ES-I3 (cell line): ENCODE results near the gene MSLN.

Source experiments
- H3K36me3 ChIP-seq: 2 replicates; pipeline ENCODE4 v1.6.1; 2013; ENCODE audit warnings: mild to moderate bottlenecking, low read length, control low read depth, moderate library complexity; ENCODE audit not compliant: insufficient read depth
- H3K4me1 ChIP-seq: 2 replicates; pipeline ENCODE4 v1.6.1; 2013; ENCODE audit warnings: mild to moderate bottlenecking, control low read depth, low read length; ENCODE audit not compliant: insufficient read depth
- H3K9ac ChIP-seq: 2 replicates; pipeline ENCODE4 v1.6.1; 2013; ENCODE audit warnings: low read depth, mild to moderate bottlenecking, low read length, moderate library complexity
- H3K9me3 ChIP-seq: 2 replicates; pipeline ENCODE4 v1.6.1; 2013; ENCODE audit warnings: mild to moderate bottlenecking, low read length, moderate library complexity; ENCODE audit not compliant: control insufficient read depth, insufficient read depth

Gene MSLN

GRCh38 chr16:719815-720446, 40.6 kb upstream of the MSLN start:
- Histone ChIP-seq H3K9ac (peak overlapping the region; percentile 85; the same call in 1 of the 2 replicates), H3K4me1 (peaks cover 4% of the 10 kb centered on the region; the same call in 1 of the 2 replicates), H3K9me3 (no peaks in the 10 kb centered on the region), H3K36me3 (no peaks in the 10 kb centered on the region)

- peaks cover 4% of the 10 kb centered on the region; the same call in 1 of the 2 replicates for H3K4me1 ChIP-seq
- no peaks in the 10 kb centered on the region for H3K9me3 ChIP-seq
- H3K9ac ChIP-seq = peak overlapping the region; percentile 85
- H3K36me3 ChIP-seq = no peaks in the 10 kb centered on the region
These were observed 40.0 kb upstream of the MSLN start for GRCh38 chr16:720447-720989.

DNA sequence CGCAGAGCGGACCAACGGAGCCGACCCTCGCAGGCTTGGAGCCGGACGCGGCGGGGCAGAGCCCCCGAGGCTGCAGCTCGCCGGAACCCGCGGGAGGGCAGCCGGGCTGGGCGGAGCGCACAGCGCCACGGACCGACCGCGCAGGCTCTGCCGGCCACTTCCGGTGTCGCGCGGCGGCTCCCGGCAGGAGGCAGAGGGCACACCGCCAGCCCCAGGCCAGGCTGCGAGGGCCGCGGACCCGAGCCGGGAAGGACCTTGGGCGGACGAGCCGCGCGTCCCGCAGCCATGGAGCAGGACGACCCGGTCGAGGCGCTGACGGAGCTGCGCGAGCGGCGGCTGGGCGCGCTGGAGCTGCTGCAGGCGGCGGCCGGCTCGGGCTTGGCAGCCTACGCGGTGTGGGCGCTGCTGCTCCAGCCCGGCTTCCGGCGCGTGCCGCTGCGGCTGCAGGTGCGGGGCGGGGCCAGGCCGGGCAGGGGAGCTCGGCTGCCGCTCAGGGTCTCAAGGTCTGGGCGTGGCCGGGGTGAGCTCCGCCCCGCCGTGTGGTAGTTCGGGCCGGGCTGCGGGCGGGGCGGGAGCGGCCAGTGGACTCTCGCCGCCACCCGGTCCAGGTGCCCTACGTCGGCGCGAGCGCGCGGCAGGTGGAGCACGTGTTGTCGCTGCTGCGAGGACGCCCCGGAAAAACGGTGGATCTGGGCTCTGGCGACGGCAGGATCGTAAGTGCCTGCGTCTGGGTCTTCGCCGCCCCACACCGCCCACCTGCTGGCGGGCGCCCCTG, 39.4 kb upstream of the MSLN start, which contains the start of gene ANTKMT:
Gene ANTKMT, plus strand, starts transcription at position 157 of the 775 bp plus-strand sequence. Its CDS starts 129 bp downstream, at position 286.
- peaks cover 4% of the 10 kb centered on the region; the same call in 1 of the 2 replicates for H3K4me1 ChIP-seq
- no peaks in the 10 kb centered on the region for H3K36me3 ChIP-seq
- peak within 1 kb of the TSS; percentile 85 for H3K9ac ChIP-seq
- no peaks in the 10 kb centered on the region for H3K9me3 ChIP-seq

DNA sequence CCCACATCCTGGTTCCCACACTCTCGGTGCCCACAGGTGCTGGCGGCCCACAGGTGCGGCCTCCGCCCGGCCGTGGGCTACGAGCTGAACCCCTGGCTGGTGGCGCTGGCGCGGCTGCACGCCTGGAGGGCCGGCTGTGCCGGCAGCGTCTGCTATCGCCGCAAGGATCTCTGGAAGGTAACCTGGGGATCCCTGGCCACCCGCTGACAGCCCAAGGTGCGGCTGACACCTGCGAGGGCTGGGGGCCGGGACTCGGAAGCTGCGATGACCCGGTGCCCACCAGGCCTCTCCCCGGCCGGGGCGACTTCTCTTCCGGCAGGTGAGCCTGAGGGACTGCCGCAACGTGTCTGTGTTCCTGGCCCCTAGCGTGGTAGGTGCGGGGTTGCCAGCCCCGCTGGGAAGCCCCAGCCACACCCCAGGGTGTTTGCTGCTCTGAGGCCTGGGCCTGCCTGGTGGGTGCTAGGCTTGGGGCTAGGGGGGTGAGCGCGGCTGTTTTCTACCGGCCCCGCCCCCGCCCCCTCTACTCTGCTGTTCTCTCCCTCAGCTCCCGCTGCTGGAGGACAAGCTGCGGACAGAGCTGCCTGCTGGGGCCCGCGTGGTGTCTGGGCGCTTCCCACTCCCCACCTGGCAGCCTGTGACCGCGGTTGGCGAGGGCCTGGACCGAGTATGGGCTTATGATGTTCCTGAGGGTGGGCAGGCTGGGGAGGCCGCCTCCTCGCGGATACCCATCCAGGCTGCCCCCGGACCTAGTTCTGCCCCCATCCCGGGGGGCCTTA, 38.6 kb upstream of the MSLN start:
- no peak overlapping the region; the same call in 1 of the 2 replicates for H3K9ac ChIP-seq
- no peaks in the 10 kb centered on the region for H3K9me3 ChIP-seq
- H3K4me1 ChIP-seq = peaks cover 4% of the 10 kb centered on the region; the same call in 1 of the 2 replicates
- no peaks in the 10 kb centered on the region for H3K36me3 ChIP-seq

DNA sequence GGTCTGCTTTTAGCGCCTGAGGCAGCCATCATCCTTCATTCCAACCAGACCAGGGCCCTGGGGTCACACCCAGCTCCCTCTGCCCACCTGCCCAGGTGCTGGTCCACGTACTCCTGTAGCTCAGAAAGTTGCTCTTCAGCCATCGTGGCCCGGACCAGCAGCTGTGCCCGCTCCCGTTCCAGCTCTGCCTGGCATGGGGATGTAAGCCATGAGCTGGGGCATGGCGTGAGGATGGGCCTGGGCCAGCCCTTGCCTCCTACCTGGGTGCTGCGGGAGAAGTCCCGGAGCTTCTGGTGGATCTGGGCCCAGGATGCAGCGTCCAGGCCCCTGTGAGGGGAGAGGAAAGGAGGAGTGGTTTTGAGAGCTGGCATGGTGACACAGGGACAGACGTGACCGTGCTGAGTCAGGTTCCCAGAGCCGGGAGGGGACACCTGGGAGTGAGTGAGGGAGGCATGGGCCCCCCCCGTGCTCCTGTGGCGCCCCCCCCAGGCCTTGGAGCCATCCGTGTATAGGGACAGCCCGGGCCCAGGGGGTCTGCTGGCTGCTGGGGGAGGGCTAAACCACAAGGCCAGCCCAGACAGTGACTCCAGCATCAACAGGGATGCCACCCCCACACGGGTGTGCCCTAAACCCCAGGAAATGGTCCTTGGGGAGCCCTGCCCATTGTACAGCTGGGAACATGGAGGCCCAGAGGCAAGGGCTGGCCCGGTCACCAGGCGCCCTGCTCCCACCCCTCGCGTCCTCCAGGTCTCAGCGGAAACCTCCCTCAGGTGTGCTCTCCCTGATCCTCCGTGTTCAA, 37.5 kb upstream of the MSLN start:
- no peaks in the 10 kb centered on the region for H3K36me3 ChIP-seq
- no peaks in the 10 kb centered on the region for H3K9me3 ChIP-seq
- H3K9ac ChIP-seq = no peak overlapping the region
- H3K4me1 ChIP-seq = peaks cover 4% of the 10 kb centered on the region; the same call in 1 of the 2 replicates

DNA sequence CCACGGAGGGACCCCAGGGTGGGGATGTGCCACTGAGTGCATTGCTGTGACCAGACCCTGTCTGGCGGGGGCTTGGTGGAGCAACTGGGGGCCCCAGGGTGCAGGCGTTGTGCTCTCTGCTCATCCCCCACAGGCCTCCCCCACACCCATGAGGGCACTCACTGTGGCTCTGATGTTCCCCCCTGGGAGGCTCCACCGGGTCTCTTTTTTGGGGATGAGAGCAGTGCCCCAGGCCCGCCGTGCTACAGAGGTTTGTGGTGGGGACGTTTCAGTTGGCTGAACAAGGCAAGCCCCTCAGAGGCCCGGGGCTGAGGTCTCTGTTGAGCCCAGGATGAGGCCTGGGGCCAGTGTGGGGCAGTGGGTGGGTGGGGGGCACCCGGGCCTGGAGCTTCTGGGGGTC, 36.8 kb upstream of the MSLN start:
- no peaks in the 10 kb centered on the region for H3K9me3 ChIP-seq
- no peak overlapping the region for H3K9ac ChIP-seq
- peaks cover 4% of the 10 kb centered on the region; the same call in 1 of the 2 replicates for H3K4me1 ChIP-seq
- H3K36me3 ChIP-seq = no peaks in the 10 kb centered on the region

DNA sequence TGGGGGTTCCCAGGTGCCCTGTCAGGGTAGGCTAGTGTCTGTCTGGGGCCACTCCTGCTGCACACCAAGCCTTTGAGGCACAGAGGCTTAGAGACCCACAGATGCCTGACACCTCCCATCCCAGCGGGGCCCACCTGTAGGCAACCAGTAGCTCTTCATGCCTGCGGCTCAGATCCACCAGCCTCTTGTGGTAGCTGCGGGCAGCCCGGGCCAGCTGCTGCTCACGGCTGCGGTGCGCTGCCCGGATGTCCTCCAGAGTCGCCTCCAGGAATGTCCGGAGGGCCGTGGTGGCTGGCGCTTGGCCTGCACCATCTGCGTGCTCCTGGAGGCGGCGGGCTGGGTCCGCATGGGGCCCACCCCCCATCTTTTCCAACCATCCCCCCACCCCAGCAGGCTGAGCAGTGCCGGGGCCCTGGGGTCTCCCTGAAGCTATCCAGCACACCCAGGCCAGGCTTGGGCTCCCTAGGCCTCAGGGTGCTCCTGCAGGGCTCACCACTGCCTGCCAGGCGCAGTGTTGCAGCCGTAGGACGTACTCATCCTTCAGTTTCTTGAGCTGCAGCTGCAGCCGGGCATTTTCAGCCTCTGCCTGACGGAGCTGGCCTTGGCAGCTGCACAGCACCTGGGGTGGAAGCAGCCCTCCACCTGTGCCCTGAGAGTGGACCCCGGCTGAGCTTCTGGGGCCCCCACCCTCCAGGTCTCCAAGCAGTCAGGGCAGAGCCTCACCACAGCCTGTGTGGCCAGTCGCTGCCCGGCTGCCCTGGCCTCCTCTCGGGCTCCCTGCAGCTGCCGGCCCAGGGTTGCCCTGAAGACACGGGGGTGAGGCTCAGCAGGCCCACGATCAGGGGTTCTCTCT, 36.1 kb upstream of the MSLN start:
- Histone ChIP-seq H3K4me1 (peaks cover 4% of the 10 kb centered on the region; the same call in 1 of the 2 replicates), H3K9ac (no peak overlapping the region), H3K36me3 (no peaks in the 10 kb centered on the region), H3K9me3 (no peaks in the 10 kb centered on the region)

GRCh38 chr16:725041-725376, 35.5 kb upstream of the MSLN start:
- Histone ChIP-seq H3K9ac (no peak overlapping the region), H3K4me1 (peaks cover 1% of the 10 kb centered on the region; the same call in 1 of the 2 replicates), H3K9me3 (no peaks in the 10 kb centered on the region), H3K36me3 (no peaks in the 10 kb centered on the region)

GRCh38 chr16:725463-726187, 34.9 kb upstream of the MSLN start:
- H3K4me1 ChIP-seq = no peaks in the 10 kb centered on the region; the same call in 1 of the 2 replicates
- H3K9ac ChIP-seq = peak overlapping the region; percentile 41; the same call in 1 of the 2 replicates
- H3K36me3 ChIP-seq = no peaks in the 10 kb centered on the region
- H3K9me3 ChIP-seq = no peaks in the 10 kb centered on the region

GRCh38 chr16:726188-726437, 34.4 kb upstream of the MSLN start:
- no peaks in the 10 kb centered on the region; the same call in 1 of the 2 replicates for H3K4me1 ChIP-seq
- H3K36me3 ChIP-seq = no peaks in the 10 kb centered on the region
- H3K9ac ChIP-seq = peak overlapping the region; percentile 41
- no peaks in the 10 kb centered on the region for H3K9me3 ChIP-seq

GRCh38 chr16:726438-727290, 33.9 kb upstream of the MSLN start, which contains the start of the genes CCDC78 and HAGHL:
TSS of gene CCDC78 (minus strand) at chr16:726443. CDS start at chr16:726367, 76 bp downstream.
TSS of gene HAGHL (plus strand) at chr16:727106. CDS start at chr16:727510, 404 bp downstream.
- Histone ChIP-seq H3K9ac (peak within 1 kb of the TSS; percentile 74), H3K9me3 (no peaks in the 10 kb centered on the region), H3K4me1 (no peaks in the 10 kb centered on the region; the same call in 1 of the 2 replicates), H3K36me3 (no peaks in the 10 kb centered on the region)
